GM12878 (cell line): ENCODE measurements around the gene SFT2D1. TPM values are rescaled to one million over a fixed set of nuclear protein-coding genes. Genes with fewer than 3 reads are reported as not detected.

Source experiments
- ATAC-seq: fragments of 200-7000 bp; cut with Tn5 transposase; 3 replicates; pipeline ENCODE4 v1.9.1; 2020; ENCODE audit warnings: mild to moderate bottlenecking, moderate library complexity
- BruUV-seq: library from RNA; stranded (reverse); fragments of 400-500 nt; replicated peaks from 2 replicates; lab custom pipeline; 2021; lab: Mats Ljungman, UMichigan
- CTCF ChIA-PET: fragments of 300-600 bp; sonication (Branson Sonifier 250); formaldehyde crosslinking; extraction: SDS; loops from one replicate; lab custom pipeline; 2021; ENCODE audit warnings: inconsistent platforms; lab: Yijun Ruan, JAX
- POLR2A ChIA-PET: fragments of 350-600 bp; formaldehyde crosslinking; extraction: SDS; loops from one replicate; lab custom pipeline; 2021; ENCODE audit warnings: inconsistent platforms; lab: Charles Lee
- RAD21 ChIA-PET: fragments of 300-600 bp; sonication (Branson Sonifier 250); formaldehyde crosslinking; loops from one replicate; lab custom pipeline; 2023; ENCODE audit warnings: antibody characterized with exemption; ENCODE audit not compliant: unreplicated experiment; lab: Charles Lee
- SMC1A ChIA-PET: fragments of 300-600 bp; sonication (Branson Sonifier 250); formaldehyde crosslinking; loops from one replicate; lab custom pipeline; 2023; ENCODE audit not compliant: unreplicated experiment, uncharacterized antibody; lab: Charles Lee
- DNase-seq: peaks from one replicate; pipeline ENCODE4 v3.0.0-alpha.2; 2011; ENCODE audit warnings: low read depth, low spot score
- FAIRE-seq: peaks from 3 replicates; lab custom pipeline; 2011; peaks lifted over from hg19 to GRCh38; lab: Jason Lieb, UNC
- H2AFZ ChIP-seq: 2 replicates; pipeline ENCODE4 v1.6.0; 2011; ENCODE audit warnings: low read depth, low read length, control low read depth; ENCODE audit not compliant: control insufficient read depth
- H3K27ac ChIP-seq: 2 replicates; pipeline ENCODE4 v1.5.1; 2011; ENCODE audit warnings: control low read depth; ENCODE audit not compliant: control insufficient read depth, insufficient read depth
- H3K27me3 ChIP-seq, 2 experiments: replicated peaks in 1 of 2; 2 replicates each; pipeline versions ENCODE4 v1.6.0 to v1.6.1; 2011; ENCODE audit warnings: low read length in 1 of 2; ENCODE audit not compliant: control insufficient read depth in 2 of 2, insufficient read depth in 2 of 2
- H3K36me3 ChIP-seq, 2 experiments: 2 replicates each; pipeline ENCODE4 v1.5.1; 2011; ENCODE audit warnings: low read length in 1 of 2; ENCODE audit not compliant: control insufficient read depth in 2 of 2, insufficient read depth in 2 of 2
- H3K4me1 ChIP-seq: 2 replicates; pipeline ENCODE4 v1.6.1; 2011; ENCODE audit warnings: mild to moderate bottlenecking, low read length, moderate library complexity, mixed read lengths; ENCODE audit not compliant: control insufficient read depth, insufficient read depth
- H3K4me2 ChIP-seq: 2 replicates; pipeline ENCODE4 v1.6.0; 2011; ENCODE audit warnings: control low read depth; ENCODE audit not compliant: control insufficient read depth, insufficient read depth
- H3K4me3 ChIP-seq: fragments of 200-600 bp; sonication (generic); 2 replicates; pipeline ENCODE4 v1.5.1; 2016
- H3K79me2 ChIP-seq: 2 replicates; pipeline ENCODE4 v1.6.0; 2011; ENCODE audit warnings: low read length; ENCODE audit not compliant: control insufficient read depth, insufficient read depth
- H3K9ac ChIP-seq: 2 replicates; pipeline ENCODE4 v1.8.0; 2011; ENCODE audit warnings: low read length, control low read depth, mixed read lengths; ENCODE audit not compliant: control insufficient read depth, insufficient read depth
- H3K9me3 ChIP-seq: replicated peaks from 3 replicates; pipeline ENCODE4 v1.5.1; 2011; ENCODE audit warnings: mild to moderate bottlenecking, low read length; ENCODE audit not compliant: control insufficient read depth, insufficient read depth
- H4K20me1 ChIP-seq: 2 replicates; pipeline ENCODE4 v1.6.0; 2011; ENCODE audit not compliant: control insufficient read depth, insufficient read depth
- CBFB ChIP-seq: IDR thresholded peaks from 2 replicates; pipeline ENCODE4 v1.6.1; 2016; ENCODE audit warnings: antibody characterized with exemption, low read depth
- CREB1 ChIP-seq: IDR thresholded peaks from 2 replicates; pipeline ENCODE4 v1.6.1; 2012; ENCODE audit warnings: low read depth, mild to moderate bottlenecking, inconsistent platforms
- CTCF ChIP-seq, 3 experiments: IDR thresholded peaks in 2 of 3; conservative IDR thresholded peaks in 1 of 3; 2 replicates each; pipeline ENCODE4 v1.5.1; 2011; ENCODE audit warnings: low read depth in 3 of 3, low read length in 3 of 3, mild to moderate bottlenecking in 3 of 3, control low read depth in 2 of 3, moderate library complexity in 2 of 3, inconsistent platforms in 1 of 3, mixed read lengths in 1 of 3; ENCODE audit not compliant: control insufficient read depth in 2 of 3, insufficient read depth in 1 of 3; ENCODE audit errors: extremely low read depth in 1 of 3
- E2F8 ChIP-seq: fragments of 450-650 bp; IDR thresholded peaks from 2 replicates; pipeline ENCODE4 v1.6.1; 2018; ENCODE audit warnings: mild to moderate bottlenecking, low read depth, moderate library complexity; ENCODE audit not compliant: partially characterized antibody
- HCFC1 ChIP-seq: fragments of 150-350 bp; IDR thresholded peaks from 2 replicates; pipeline ENCODE4 v1.6.1; 2014; ENCODE audit warnings: low read length
- LARP7 ChIP-seq: fragments of 450-650 bp; IDR thresholded peaks from 2 replicates; pipeline ENCODE4 v1.6.1; 2017; ENCODE audit warnings: mild to moderate bottlenecking
- MEF2A ChIP-seq: IDR thresholded peaks from 2 replicates; pipeline ENCODE4 v1.6.1; 2011; ENCODE audit warnings: low read depth, mild to moderate bottlenecking, low read length, moderate library complexity; ENCODE audit not compliant: insufficient read depth
- MTA3 ChIP-seq: IDR thresholded peaks from 2 replicates; pipeline ENCODE4 v1.6.1; 2012; ENCODE audit warnings: low read length, inconsistent platforms, borderline replicate concordance
- MXI1 ChIP-seq: fragments of 150-350 bp; IDR thresholded peaks from 2 replicates; pipeline ENCODE4 v1.6.1; 2011; ENCODE audit warnings: low read depth, mild to moderate bottlenecking, inconsistent platforms, low read length, improper control_type of control experiment
- NFIC ChIP-seq: IDR thresholded peaks from 2 replicates; pipeline ENCODE4 v1.6.1; 2012; ENCODE audit warnings: low read depth, mild to moderate bottlenecking, inconsistent platforms, low read length, moderate library complexity
- NFYA ChIP-seq: IDR thresholded peaks from 2 replicates; pipeline ENCODE4 v1.6.1; 2011; ENCODE audit warnings: low read depth, mild to moderate bottlenecking, low read length, improper control_type of control experiment, borderline replicate concordance
- NKRF ChIP-seq: fragments of 450-650 bp; conservative IDR thresholded peaks from 2 replicates; pipeline ENCODE4 v1.6.1; 2017; ENCODE audit warnings: mild to moderate bottlenecking, moderate library complexity
- NR2C1 ChIP-seq: fragments of 450-650 bp; IDR thresholded peaks from 2 replicates; pipeline ENCODE4 v1.6.1; 2017; ENCODE audit warnings: antibody characterized with exemption, mild to moderate bottlenecking, moderate library complexity
- PML ChIP-seq: IDR thresholded peaks from 2 replicates; pipeline ENCODE4 v1.6.1; 2012; ENCODE audit warnings: low read length, inconsistent platforms
- SIX5 ChIP-seq: IDR thresholded peaks from 2 replicates; pipeline ENCODE4 v1.6.1; 2011; ENCODE audit warnings: mild to moderate bottlenecking, low read depth, low read length, moderate library complexity; ENCODE audit not compliant: severe bottlenecking
- SMC3 ChIP-seq: IDR thresholded peaks from 2 replicates; pipeline ENCODE4 v1.6.1; 2011; ENCODE audit warnings: low read length, improper control_type of control experiment, borderline replicate concordance
- WGBS: methylation state at CpG from one replicate; pipeline ENCODE4 v1.1.6; 2016; ENCODE audit warnings: low lambda C conversion rate; ENCODE audit not compliant: insufficient replicate concordance, insufficient coverage; ENCODE audit errors: missing lambda C conversion rate; 5-methylcytosine and 5-hydroxymethylcytosine counted together
- in situ Hi-C: fragments of 300-500 bp; cut with MboI; formaldehyde crosslinking; loops from 9 replicates; pipeline ENCODE4 v1.14.3; 2018; ENCODE audit warnings: mixed read lengths
- intact Hi-C: fragments of 100-400 bp; cut with micrococcal nuclease; formaldehyde crosslinking; loops from one replicate; pipeline ENCODE4 v1.14.2; 2022; ENCODE audit not compliant: unreplicated experiment
- polyA plus RNA-seq, 11 experiments: library from polyadenylated mRNA; depleted of rRNA in 4 of 11; unstranded in 6 of 11; stranded (reverse) in 5 of 11; fragments of >200 nt; fragmentation: Nextera tagmentation in 4 of 11; fragmentation: Illumina TruSeq in 1 of 11; extraction: Ambion mirVana in 4 of 11; extraction: Trizol in 1 of 11; gene quantifications; 1 replicate in 1 of 11; 2 replicates in 10 of 11; pipeline versions ENCODE4 v1.2.1 to v1.2.3, GENCODE V29; 2011 to 2016; ENCODE audit warnings: inconsistent platforms in 2 of 11, missing spikeins in 2 of 11, low read depth in 1 of 11
- total RNA-seq, 4 experiments: library from RNA; depleted of rRNA in 3 of 4; stranded (reverse); fragments of >200 nt in 3 of 4; fragmentation: Illumina TruSeq in 1 of 4; extraction: Trizol in 1 of 4; gene quantifications; 2 replicates each; pipeline versions ENCODE4 v1.2.1 to v1.2.3, GENCODE V29; 2013 to 2021

Gene SFT2D1
- total and polyA plus RNA-seq, 10 of the 15 experiments (the other 5 are each of a cell fraction or from before 2014, with no cell fraction given): 69.5 to 281 (median 124) TPM

GRCh38 chr6:166286839-166287271 lies 55.5 kb downstream of the SFT2D1 start (continued):
- TF ChIP-seq NKRF (no peak), LARP7 (no peak), NFIC (peak; percentile 62; the same call in 1 of the 2 replicates), HCFC1 (no peak), MXI1 (no peak), MEF2A (0 out of 2 replicates have a peak, but pooled peaks have one; percentile 7)

- Histone ChIP-seq H3K9ac (no peak overlapping the region), H3K4me3 (no peak overlapping the region), H3K27ac (no peak overlapping the region), H3K9me3 (no peaks in the 10 kb centered on the region; the same call in 2 of the 3 replicates), H3K27me3 (no peaks in the 10 kb centered on the region), H3K4me2 (no peak overlapping the region), H2AFZ (no peak overlapping the region), H3K79me2 (no peaks in the 10 kb centered on the region), H3K36me3 (no peaks in the 10 kb centered on the region), H4K20me1 (no peaks in the 10 kb centered on the region), H3K4me1 (peaks cover 24% of the 10 kb centered on the region)
- in situ Hi-C loops: no loop called here
- ChIA-PET CTCF (interaction anchor here (0.7 to 2.9 kb wide), 7 partner anchors 8 to 116 kb away, joined by 3 to 11 read pairs (median 5); no protein-coding TSS in a partner anchor), SMC1A (interaction anchor here (1.1 to 2.9 kb wide), 5 partner anchors 9 to 116 kb away, joined by 3 to 11 read pairs (median 9); no protein-coding TSS in a partner anchor), POLR2A (interaction anchor here (0.7 to 0.8 kb wide), 2 partner anchors 25 to 130 kb away, joined by 4 to 8 read pairs; no protein-coding TSS in a partner anchor), RAD21 (interaction anchor here (0.7 to 2.2 kb wide), 8 partner anchors 8 to 115 kb away, joined by 3 to 11 read pairs (median 3); no protein-coding TSS in a partner anchor)
- WGBS: 31% methylated on average over 6 of the region's 6 CpGs
- ATAC-seq (no peak), DNase-seq (no peak), FAIRE-seq (no peak)
- no TSS peak for BruUV-seq
- intact Hi-C loops: no loop called here
- TF ChIP-seq SMC3 (no peak), SIX5 (no peak), HCFC1 (no peak), MTA3 (no peak), E2F8 (no peak), PML (no peak), NFYA (no peak), CTCF (IDR thresholded peaks at IDR 0.05 in 2 of 3, conservative IDR thresholded peaks at IDR 0.05 in 1 of 3; ENCODE audit: control insufficient read depth in 2 of 3, extremely low read depth in 1 of 3, insufficient read depth in 1 of 3, low read depth in 3 of 3, low read length in 3 of 3) (no peak), CBFB (no peak), NR2C1 (no peak), CREB1 (no peak)
These were observed 57.1 kb downstream of the SFT2D1 start for GRCh38 chr6:166285233-166285632.
